Mucosa of stomach (tissue), 1 donor: Measurements from ENCODE around the gene SPATA18.

Experiments used
- H3K27me3 ChIP-seq: one replicate; pipeline ENCODE4 v1.7.0; 2013; ENCODE audit warnings: mild to moderate bottlenecking, low read length; ENCODE audit not compliant: control insufficient read depth, insufficient read depth
- H3K36me3 ChIP-seq: one replicate; pipeline ENCODE4 v1.7.0; 2013; ENCODE audit warnings: low read length; ENCODE audit not compliant: control insufficient read depth, insufficient read depth
- H3K4me1 ChIP-seq: one replicate; pipeline ENCODE4 v1.7.0; 2013; ENCODE audit warnings: mild to moderate bottlenecking, low read length; ENCODE audit not compliant: control insufficient read depth, insufficient read depth
- H3K4me3 ChIP-seq: one replicate; pipeline ENCODE4 v1.7.0; 2013; ENCODE audit warnings: low read length
- H3K9ac ChIP-seq: one replicate; pipeline ENCODE4 v1.7.0; 2013; ENCODE audit warnings: mild to moderate bottlenecking, low read length, moderate library complexity
- H3K9me3 ChIP-seq: one replicate; pipeline ENCODE4 v1.7.0; 2013; ENCODE audit warnings: mild to moderate bottlenecking, low read length, moderate library complexity; ENCODE audit not compliant: control insufficient read depth
- donor health status: Pancreatic carcinoma.

The SPATA18 gene

GRCh38 chr4:52096048-52096447, 44.9 kb downstream of the SPATA18 start:
- H3K4me1 ChIP-seq: no peaks in the 10 kb centered on the region
- no peak overlapping the region for H3K4me3 ChIP-seq
- no peaks in the 10 kb centered on the region for H3K9me3 ChIP-seq
- no peaks in the 10 kb centered on the region for H3K27me3 ChIP-seq
- no peak overlapping the region for H3K9ac ChIP-seq
- no peaks in the 10 kb centered on the region for H3K36me3 ChIP-seq

- no peaks in the 10 kb centered on the region for H3K27me3 ChIP-seq
- H3K4me1 ChIP-seq: no peaks in the 10 kb centered on the region
- no peaks in the 10 kb centered on the region for H3K9me3 ChIP-seq
- no peaks in the 10 kb centered on the region for H3K36me3 ChIP-seq
- H3K4me3 ChIP-seq: no peak overlapping the region
- no peak overlapping the region for H3K9ac ChIP-seq
Observed at GRCh38 chr4:52098618-52099017, 47.5 kb downstream of the SPATA18 start.

- no peaks in the 10 kb centered on the region for H3K27me3 ChIP-seq
- no peak overlapping the region for H3K9ac ChIP-seq
- H3K4me1 ChIP-seq: no peaks in the 10 kb centered on the region
- H3K4me3 ChIP-seq: no peak overlapping the region
- H3K9me3 ChIP-seq: no peaks in the 10 kb centered on the region
- no peaks in the 10 kb centered on the region for H3K36me3 ChIP-seq
Observed at GRCh38 chr4:52099860-52100461, 48.9 kb downstream of the SPATA18 start.

GRCh38 chr4:52102587-52102986, 51.5 kb downstream of the SPATA18 start:
- Histone ChIP-seq H3K9ac (no peak overlapping the region), H3K9me3 (no peaks in the 10 kb centered on the region), H3K4me1 (no peaks in the 10 kb centered on the region), H3K4me3 (no peak overlapping the region), H3K27me3 (no peaks in the 10 kb centered on the region), H3K36me3 (no peaks in the 10 kb centered on the region)

GRCh38 chr4:52103319-52103718, 52.2 kb downstream of the SPATA18 start:
- Histone ChIP-seq H3K4me1 (no peaks in the 10 kb centered on the region), H3K9me3 (no peaks in the 10 kb centered on the region), H3K36me3 (no peaks in the 10 kb centered on the region), H3K4me3 (no peak overlapping the region), H3K9ac (no peak overlapping the region), H3K27me3 (no peaks in the 10 kb centered on the region)

- Histone ChIP-seq H3K27me3 (no peaks in the 10 kb centered on the region), H3K9ac (no peak overlapping the region), H3K9me3 (no peaks in the 10 kb centered on the region), H3K36me3 (no peaks in the 10 kb centered on the region), H3K4me1 (no peaks in the 10 kb centered on the region), H3K4me3 (no peak overlapping the region)
Observed at GRCh38 chr4:52105276-52105675, 54.2 kb downstream of the SPATA18 start.

- no peaks in the 10 kb centered on the region for H3K36me3 ChIP-seq
Observed at GRCh38 chr4:52106191-52106590, 55.1 kb downstream of the SPATA18 start.

GRCh38 chr4:52106660-52107059, 55.6 kb downstream of the SPATA18 start:
- H3K9me3 ChIP-seq: no peaks in the 10 kb centered on the region
- H3K9ac ChIP-seq: no peak overlapping the region
- H3K4me3 ChIP-seq: no peak overlapping the region
- no peaks in the 10 kb centered on the region for H3K4me1 ChIP-seq
- no peaks in the 10 kb centered on the region for H3K27me3 ChIP-seq
- H3K36me3 ChIP-seq: no peaks in the 10 kb centered on the region

More at GRCh38 chr4:52106191-52106590, 55.1 kb downstream of the SPATA18 start:
- no peak overlapping the region for H3K4me3 ChIP-seq
- no peaks in the 10 kb centered on the region for H3K9me3 ChIP-seq
- H3K4me1 ChIP-seq: no peaks in the 10 kb centered on the region
- H3K27me3 ChIP-seq: no peaks in the 10 kb centered on the region
- H3K9ac ChIP-seq: no peak overlapping the region

- no peaks in the 10 kb centered on the region for H3K27me3 ChIP-seq
- no peaks in the 10 kb centered on the region for H3K4me1 ChIP-seq
- H3K9ac ChIP-seq: no peak overlapping the region
- no peaks in the 10 kb centered on the region for H3K9me3 ChIP-seq
- H3K4me3 ChIP-seq: no peak overlapping the region
- no peaks in the 10 kb centered on the region for H3K36me3 ChIP-seq
Observed at GRCh38 chr4:52107336-52107735, 56.2 kb downstream of the SPATA18 start.

- Histone ChIP-seq H3K9ac (no peak overlapping the region), H3K4me3 (no peak overlapping the region), H3K4me1 (no peaks in the 10 kb centered on the region), H3K27me3 (no peaks in the 10 kb centered on the region), H3K36me3 (no peaks in the 10 kb centered on the region), H3K9me3 (no peaks in the 10 kb centered on the region)
Observed at GRCh38 chr4:52107745-52108144, 56.6 kb downstream of the SPATA18 start.

GRCh38 chr4:52110171-52110570, 59.1 kb downstream of the SPATA18 start:
- no peak overlapping the region for H3K4me3 ChIP-seq
- no peaks in the 10 kb centered on the region for H3K4me1 ChIP-seq
- H3K9me3 ChIP-seq: no peaks in the 10 kb centered on the region
- no peaks in the 10 kb centered on the region for H3K27me3 ChIP-seq
- H3K9ac ChIP-seq: no peak overlapping the region
- no peaks in the 10 kb centered on the region for H3K36me3 ChIP-seq

GRCh38 chr4:52111995-52112394, 60.9 kb downstream of the SPATA18 start:
- no peaks in the 10 kb centered on the region for H3K27me3 ChIP-seq
- H3K36me3 ChIP-seq: no peaks in the 10 kb centered on the region
- no peaks in the 10 kb centered on the region for H3K4me1 ChIP-seq
- no peak overlapping the region for H3K9ac ChIP-seq
- H3K4me3 ChIP-seq: no peak overlapping the region
- no peaks in the 10 kb centered on the region for H3K9me3 ChIP-seq

GRCh38 chr4:52112411-52112810, 61.3 kb downstream of the SPATA18 start:
- Histone ChIP-seq H3K27me3 (no peaks in the 10 kb centered on the region), H3K36me3 (no peaks in the 10 kb centered on the region), H3K4me1 (no peaks in the 10 kb centered on the region), H3K4me3 (no peak overlapping the region), H3K9me3 (no peaks in the 10 kb centered on the region), H3K9ac (no peak overlapping the region)
